Retinal pigment epithelial cell (primary cell): Measurements from ENCODE around the gene CACNG4.
A peak's percentile ranks its signal among the peaks of the same experiment; 100 is the strongest.

ENCODE experiments used
- DNase-seq: peaks from one replicate; pipeline ENCODE4 v3.0.0-alpha.2; 2010; ENCODE audit warnings: low read depth
- H3K4me3 ChIP-seq: 2 replicates; pipeline ENCODE4 v1.5.1; 2011; ENCODE audit warnings: mild to moderate bottlenecking, low read length, control low read depth, moderate library complexity
- TF ChIP-seq, protein P1 (sequence below): conservative IDR thresholded peaks from 2 replicates; pipeline ENCODE4 v1.5.1; 2011; ENCODE audit warnings: low read depth, low read length, control low read depth, inconsistent platforms

CACNG4 gene

DNA sequence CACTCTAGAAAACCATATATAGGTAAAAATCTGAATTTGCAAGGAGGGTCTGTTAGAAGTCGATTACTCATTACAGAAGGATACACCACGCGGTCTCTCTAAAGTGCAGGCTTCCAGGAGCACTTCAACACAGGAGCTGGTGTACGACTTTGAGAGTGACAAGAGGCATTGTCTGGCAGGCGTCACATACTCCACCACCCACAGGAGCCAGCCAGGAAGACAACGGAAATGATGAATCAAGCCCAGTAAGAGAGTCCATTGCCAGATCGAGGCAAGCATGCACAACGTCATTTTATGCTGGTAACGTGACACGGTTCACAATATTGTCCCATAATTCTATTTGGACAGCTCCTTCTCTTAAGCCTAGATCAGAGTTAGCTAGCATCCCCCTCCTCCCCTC is 15.0 kb upstream of the CACNG4 start:
- no peak for DNase-seq
- TF ChIP-seq, protein P1, sequence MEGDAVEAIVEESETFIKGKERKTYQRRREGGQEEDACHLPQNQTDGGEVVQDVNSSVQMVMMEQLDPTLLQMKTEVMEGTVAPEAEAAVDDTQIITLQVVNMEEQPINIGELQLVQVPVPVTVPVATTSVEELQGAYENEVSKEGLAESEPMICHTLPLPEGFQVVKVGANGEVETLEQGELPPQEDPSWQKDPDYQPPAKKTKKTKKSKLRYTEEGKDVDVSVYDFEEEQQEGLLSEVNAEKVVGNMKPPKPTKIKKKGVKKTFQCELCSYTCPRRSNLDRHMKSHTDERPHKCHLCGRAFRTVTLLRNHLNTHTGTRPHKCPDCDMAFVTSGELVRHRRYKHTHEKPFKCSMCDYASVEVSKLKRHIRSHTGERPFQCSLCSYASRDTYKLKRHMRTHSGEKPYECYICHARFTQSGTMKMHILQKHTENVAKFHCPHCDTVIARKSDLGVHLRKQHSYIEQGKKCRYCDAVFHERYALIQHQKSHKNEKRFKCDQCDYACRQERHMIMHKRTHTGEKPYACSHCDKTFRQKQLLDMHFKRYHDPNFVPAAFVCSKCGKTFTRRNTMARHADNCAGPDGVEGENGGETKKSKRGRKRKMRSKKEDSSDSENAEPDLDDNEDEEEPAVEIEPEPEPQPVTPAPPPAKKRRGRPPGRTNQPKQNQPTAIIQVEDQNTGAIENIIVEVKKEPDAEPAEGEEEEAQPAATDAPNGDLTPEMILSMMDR, result no peak
- H3K4me3 ChIP-seq, result no peak overlapping the region

DNA sequence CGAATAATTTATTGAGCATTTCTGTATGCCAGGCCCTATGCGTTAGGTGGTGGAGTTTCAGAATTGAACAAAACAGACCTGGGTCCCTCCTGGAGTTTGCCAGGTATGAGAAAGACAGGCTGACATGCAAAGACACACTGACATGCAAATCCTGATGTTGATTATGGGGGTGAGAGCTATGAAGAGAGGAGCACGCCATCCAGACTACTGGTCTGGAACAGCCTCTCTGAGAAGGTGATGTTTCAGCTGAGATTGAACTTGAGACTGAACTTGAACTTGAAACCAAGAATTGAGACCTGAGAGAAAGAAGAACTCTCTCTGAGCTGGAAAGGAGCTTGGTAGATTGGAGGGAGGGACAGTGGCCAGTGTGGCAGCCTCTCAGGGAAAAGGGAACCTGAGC is 14.2 kb upstream of the CACNG4 start:
- no peak for DNase-seq

DNA sequence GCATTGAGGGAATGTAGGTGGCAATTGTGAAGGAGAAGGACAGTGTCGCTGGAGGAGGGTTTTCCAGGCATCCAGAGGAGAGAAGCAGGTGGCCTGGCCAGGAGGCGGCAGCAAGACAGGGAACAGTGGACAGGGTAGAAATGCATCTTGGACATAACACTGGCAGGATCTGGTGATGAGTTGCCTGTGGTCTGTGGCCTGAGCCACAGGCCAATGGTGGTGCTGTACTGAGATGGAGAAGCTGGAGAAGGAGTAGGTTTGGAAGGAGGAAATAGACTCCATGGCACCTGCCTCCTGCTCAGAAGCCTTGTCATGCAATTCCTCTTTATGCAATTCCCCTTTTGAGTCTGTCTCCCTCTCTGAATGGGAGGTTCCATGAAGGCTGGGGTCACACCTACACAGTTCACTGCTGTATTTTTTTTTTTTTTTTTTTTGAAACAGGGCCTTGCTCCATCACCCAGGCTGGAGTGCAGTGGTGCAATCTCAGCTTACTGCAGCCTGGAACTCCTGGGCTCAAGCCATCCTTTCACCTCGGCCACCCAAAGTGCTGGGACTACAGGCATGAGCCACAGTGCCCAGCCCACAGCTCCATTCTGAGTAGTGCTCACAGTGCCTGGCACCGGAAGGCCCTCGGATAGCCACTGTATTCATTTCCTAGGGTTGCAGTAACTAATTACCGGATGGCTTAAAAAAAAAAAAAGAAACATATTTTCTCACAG is 13.5 kb upstream of the CACNG4 start:
- TF ChIP-seq, protein P1, result no peak
- no peak overlapping the region for H3K4me3 ChIP-seq
- DNase-seq, result peak; percentile 83

More for the DNA sequence above, 14.2 kb upstream of the CACNG4 start:
- TF ChIP-seq, protein P1, result no peak
- no peak overlapping the region for H3K4me3 ChIP-seq

DNA sequence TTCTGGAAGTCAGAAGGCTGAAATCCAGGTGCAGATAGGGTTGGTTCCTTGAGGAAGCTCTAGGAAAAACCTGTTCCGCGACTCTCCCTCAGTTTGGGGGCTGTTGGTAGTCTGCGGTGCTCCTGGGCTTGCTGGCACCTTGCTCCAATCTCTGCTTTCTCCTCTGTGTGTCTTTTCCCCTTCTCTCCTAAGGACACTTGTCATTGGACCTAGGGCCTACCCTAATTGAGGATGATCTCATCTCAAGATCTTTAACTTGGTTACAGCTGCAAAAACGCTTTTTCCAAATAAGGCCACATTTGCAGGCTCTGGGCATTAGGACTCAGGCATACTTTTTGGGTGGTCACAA is 12.9 kb upstream of the CACNG4 start:
- H3K4me3 ChIP-seq, result no peak overlapping the region
- TF ChIP-seq, protein P1, result no peak
- DNase-seq, result no peak

DNA sequence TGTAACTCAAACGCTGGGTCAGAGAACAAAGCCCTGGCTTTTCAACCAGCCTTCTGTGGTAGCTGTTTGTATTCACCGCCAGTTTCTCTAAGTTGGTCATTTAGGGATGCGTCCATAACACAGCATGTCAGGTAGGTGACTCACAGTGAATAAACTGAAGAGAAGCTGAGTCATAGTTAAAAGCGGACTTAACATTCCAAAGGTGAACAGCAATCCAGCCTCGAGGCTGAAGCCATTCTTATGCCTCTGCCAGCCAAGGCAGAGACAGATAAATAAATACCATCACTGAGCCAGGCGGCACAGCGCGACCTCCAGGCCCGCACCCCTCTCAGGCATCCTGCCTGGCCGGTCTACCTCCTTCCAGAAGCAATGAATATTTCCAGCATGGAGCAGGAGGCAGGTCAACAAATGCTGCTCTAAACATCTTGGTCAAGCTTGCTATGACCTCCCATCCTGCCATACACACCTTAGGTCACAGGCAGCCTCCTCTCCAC is 12.4 kb upstream of the CACNG4 start:
- TF ChIP-seq, protein P1, result no peak
- peak; percentile 95 for DNase-seq

DNA sequence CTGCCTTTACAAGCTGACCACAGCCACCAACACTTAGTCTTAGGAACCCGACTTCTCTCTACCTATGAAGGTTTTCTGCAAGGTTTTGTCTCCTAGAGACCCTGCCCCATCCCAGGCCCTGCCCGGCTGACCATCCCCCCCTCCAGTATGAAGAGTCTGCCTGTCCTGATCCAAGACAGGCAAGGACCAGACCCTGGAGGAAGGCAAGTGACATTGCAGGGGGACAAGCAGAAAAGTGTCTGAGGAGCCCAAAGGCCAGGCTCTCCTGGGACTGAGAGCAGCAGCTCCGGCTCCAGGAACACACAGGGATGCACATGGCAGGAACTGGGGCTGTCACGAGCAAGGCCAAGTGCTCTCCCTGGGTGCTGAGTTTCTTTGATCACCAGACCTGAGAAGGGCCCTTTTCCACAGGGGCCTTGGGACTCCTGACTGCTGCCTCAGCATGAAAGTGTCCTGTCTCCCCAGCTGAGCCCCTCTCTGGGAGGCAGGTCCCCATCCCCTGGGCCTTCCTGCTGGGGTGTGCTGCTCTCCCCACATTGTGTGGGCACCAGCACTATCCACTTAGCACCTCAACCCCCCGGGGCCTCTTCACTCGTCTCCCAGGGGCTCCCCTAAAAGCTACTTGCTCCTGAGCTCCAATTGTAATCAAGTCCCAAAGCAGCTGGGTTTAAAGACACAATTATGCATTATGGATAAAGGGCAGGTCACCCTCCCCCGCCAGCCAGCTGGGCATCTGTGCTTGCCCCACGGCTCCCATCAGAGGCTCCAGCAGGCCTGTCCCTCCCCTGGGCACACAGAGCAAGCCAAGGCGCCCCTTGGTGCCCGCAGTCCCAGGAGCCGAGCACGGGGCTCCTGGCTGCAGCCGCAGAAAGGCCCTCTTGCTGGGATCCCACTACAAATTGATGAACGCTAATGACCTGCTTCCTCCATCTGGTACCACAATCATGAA is 11.6 kb upstream of the CACNG4 start:
- TF ChIP-seq, protein P1, result peak; percentile 21
- DNase-seq, result no peak
- H3K4me3 ChIP-seq, result no peak overlapping the region

More for the DNA sequence above, 12.4 kb upstream of the CACNG4 start:
- H3K4me3 ChIP-seq, result no peak overlapping the region
